ENCODE data around the gene PRUNE2.

- TF ChIP-seq CTCF (IDR thresholded peaks at IDR 0.05; ENCODE audit: low read depth, low read length, missing input control) (no peak), YY1 (IDR thresholded peaks at IDR 0.05) (no peak), RXRA (IDR thresholded peaks at IDR 0.05) (no peak), GABPA (IDR thresholded peaks at IDR 0.05 in 1 of 2, conservative IDR thresholded peaks at IDR 0.05 in 1 of 2) (no peak)
Measured at GRCh38 chr9:76573905-76574760, 331.8 kb downstream of the PRUNE2 start.
